ENCODE data around the gene GPC2. TPM values are rescaled to one million over a fixed set of nuclear protein-coding genes. Genes with fewer than 3 reads are reported as not detected.
A peak's percentile ranks its signal among the peaks of the same experiment; 100 is the strongest.

Gene GPC2
- total RNA-seq, 1 donor from 2014 or later: 17.0 TPM

GRCh38 chr7:100176096-100177044 lies 811 bp downstream of the GPC2 start:
- Histone ChIP-seq H3K9ac (peak overlapping the region; percentile 64), H3K9me3 (ENCODE audit: low read depth) (no peaks in the 10 kb centered on the region), H3K27ac (no peak overlapping the region), H3K4me2 (peak overlapping the region; percentile 87), H3K27me3 (peaks cover 26% of the 10 kb centered on the region), H3K79me2 (ENCODE audit: low read depth) (peaks cover 10% of the 10 kb centered on the region), H3F3A (ENCODE audit: low read depth) (peaks cover 17% of the 10 kb centered on the region), H4K20me1 (ENCODE audit: low read depth) (peaks cover 43% of the 10 kb centered on the region), H2AFZ (replicated peaks) (peak overlapping the region; percentile 83), H3K4me3 (peak overlapping the region; percentile 95), H3K4me1 (peaks cover 13% of the 10 kb centered on the region), H3K36me3 (no peaks in the 10 kb centered on the region)
- Mint-ChIP-seq H3K27me3 (ENCODE audit: insufficient read depth, low read depth) (peaks cover 9% of the 10 kb centered on the region), H3K9me3 (no peaks in the 10 kb centered on the region), H3K4me1 (peaks cover 23% of the 10 kb centered on the region), H3K36me3 (peaks cover 15% of the 10 kb centered on the region), H3K27ac (no peak overlapping the region), H3K4me3 (peak overlapping the region; percentile 94)
- DNase-seq (ENCODE audit: low spot score): no peak
- TF ChIP-seq EZH2phosphoT487 (IDR thresholded peaks at IDR 0.05): no peak
- TF ChIP-seq EZH2 (IDR thresholded peaks at IDR 0.05): no peak
- TF ChIP-seq, protein P1, sequence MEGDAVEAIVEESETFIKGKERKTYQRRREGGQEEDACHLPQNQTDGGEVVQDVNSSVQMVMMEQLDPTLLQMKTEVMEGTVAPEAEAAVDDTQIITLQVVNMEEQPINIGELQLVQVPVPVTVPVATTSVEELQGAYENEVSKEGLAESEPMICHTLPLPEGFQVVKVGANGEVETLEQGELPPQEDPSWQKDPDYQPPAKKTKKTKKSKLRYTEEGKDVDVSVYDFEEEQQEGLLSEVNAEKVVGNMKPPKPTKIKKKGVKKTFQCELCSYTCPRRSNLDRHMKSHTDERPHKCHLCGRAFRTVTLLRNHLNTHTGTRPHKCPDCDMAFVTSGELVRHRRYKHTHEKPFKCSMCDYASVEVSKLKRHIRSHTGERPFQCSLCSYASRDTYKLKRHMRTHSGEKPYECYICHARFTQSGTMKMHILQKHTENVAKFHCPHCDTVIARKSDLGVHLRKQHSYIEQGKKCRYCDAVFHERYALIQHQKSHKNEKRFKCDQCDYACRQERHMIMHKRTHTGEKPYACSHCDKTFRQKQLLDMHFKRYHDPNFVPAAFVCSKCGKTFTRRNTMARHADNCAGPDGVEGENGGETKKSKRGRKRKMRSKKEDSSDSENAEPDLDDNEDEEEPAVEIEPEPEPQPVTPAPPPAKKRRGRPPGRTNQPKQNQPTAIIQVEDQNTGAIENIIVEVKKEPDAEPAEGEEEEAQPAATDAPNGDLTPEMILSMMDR (IDR thresholded peaks at IDR 0.05): no peak

- peaks cover 10% of the 10 kb centered on the region for H3K79me2 ChIP-seq (ENCODE audit: low read depth)
- H3K9ac ChIP-seq: no peak overlapping the region
- no peak overlapping the region for H2AFZ ChIP-seq (replicated peaks)
- H3K36me3 ChIP-seq: no peaks in the 10 kb centered on the region
- no peak for TF ChIP-seq EZH2 (IDR thresholded peaks at IDR 0.05)
- no peak for TF ChIP-seq EZH2phosphoT487 (IDR thresholded peaks at IDR 0.05)
- TF ChIP-seq, protein P1 (IDR thresholded peaks at IDR 0.05): no peak
- no peak overlapping the region for H3K4me3 ChIP-seq
- H3K4me2 ChIP-seq: peak overlapping the region; percentile 87
- peaks cover 52% of the 10 kb centered on the region for H4K20me1 ChIP-seq (ENCODE audit: low read depth)
- no peak overlapping the region for H3K27ac Mint-ChIP-seq
- peaks cover 11% of the 10 kb centered on the region for H3K27me3 Mint-ChIP-seq (ENCODE audit: insufficient read depth, low read depth)
- H3K9me3 ChIP-seq (ENCODE audit: low read depth): no peaks in the 10 kb centered on the region
- DNase-seq (ENCODE audit: low spot score): no peak
- peaks cover 21% of the 10 kb centered on the region for H3K4me1 ChIP-seq
- peaks cover 26% of the 10 kb centered on the region for H3K4me1 Mint-ChIP-seq
- no peak overlapping the region for H3K27ac ChIP-seq
- H3K9me3 Mint-ChIP-seq: no peaks in the 10 kb centered on the region
- H3F3A ChIP-seq (ENCODE audit: low read depth): peaks cover 21% of the 10 kb centered on the region
- peak overlapping the region; percentile 83 for H3K4me3 Mint-ChIP-seq
- peaks cover 18% of the 10 kb centered on the region for H3K36me3 Mint-ChIP-seq
- H3K27me3 ChIP-seq: peaks cover 36% of the 10 kb centered on the region
Observed at GRCh38 chr7:100175296-100175935, 1.8 kb downstream of the GPC2 start.

GRCh38 chr7:100174582-100174981 lies 2.6 kb downstream of the GPC2 start:
- Histone ChIP-seq H3K4me3 (no peak overlapping the region), H3K27me3 (peaks cover 36% of the 10 kb centered on the region), H3K36me3 (no peaks in the 10 kb centered on the region), H3K4me1 (peaks cover 23% of the 10 kb centered on the region), H3F3A (ENCODE audit: low read depth) (peaks cover 28% of the 10 kb centered on the region), H3K9me3 (ENCODE audit: low read depth) (no peaks in the 10 kb centered on the region), H3K27ac (no peak overlapping the region), H3K4me2 (no peak overlapping the region), H4K20me1 (ENCODE audit: low read depth) (peaks cover 60% of the 10 kb centered on the region), H3K9ac (no peak overlapping the region), H2AFZ (replicated peaks) (no peak overlapping the region), H3K79me2 (ENCODE audit: low read depth) (peaks cover 10% of the 10 kb centered on the region)
- Mint-ChIP-seq H3K27me3 (ENCODE audit: insufficient read depth, low read depth) (peaks cover 11% of the 10 kb centered on the region), H3K36me3 (peaks cover 18% of the 10 kb centered on the region), H3K4me3 (peak overlapping the region; percentile 83), H3K4me1 (peaks cover 31% of the 10 kb centered on the region), H3K27ac (no peak overlapping the region), H3K9me3 (no peaks in the 10 kb centered on the region)
- TF ChIP-seq, protein P1 (IDR thresholded peaks at IDR 0.05): no peak
- TF ChIP-seq EZH2phosphoT487 (IDR thresholded peaks at IDR 0.05) (no peak), EZH2 (IDR thresholded peaks at IDR 0.05) (no peak)
- DNase-seq (ENCODE audit: low spot score): no peak
